ENCODE data around the gene MDH1B. TPM values are rescaled to one million over a fixed set of nuclear protein-coding genes. Genes with fewer than 3 reads are reported as not detected.

The MDH1B gene
- total RNA-seq, 2 experiments from 2014 or later = 0.55 to 0.57 TPM

- DNase-seq = no peak
- ChIA-PET POLR2A (no interaction called here), CTCF (no interaction called here)
- Mint-ChIP-seq H3K9me3 (ENCODE audit: insufficient read depth) (no peaks in the 10 kb centered on the region), H3K4me1 (ENCODE audit: low read depth) (no peaks in the 10 kb centered on the region), H3K36me3 (ENCODE audit: low read depth) (no peaks in the 10 kb centered on the region), H3K27ac (no peak overlapping the region), H3K27me3 (ENCODE audit: low read depth) (peaks cover 3% of the 10 kb centered on the region), H3K4me3 (no peak overlapping the region)
- no peak for ATAC-seq
Observed at GRCh38 chr2:206713746-206714145, 51.4 kb downstream of the MDH1B start.

GRCh38 chr2:206708286-206708685 is 56.8 kb downstream of the MDH1B start:
- no peaks in the 10 kb centered on the region for H3K4me1 Mint-ChIP-seq (ENCODE audit: low read depth)
- DNase-seq (no peak), ATAC-seq (no peak)
- H3K27ac Mint-ChIP-seq = no peak overlapping the region
- POLR2A ChIA-PET = no interaction called here
- H3K4me3 Mint-ChIP-seq = no peak overlapping the region
- H3K27me3 Mint-ChIP-seq (ENCODE audit: low read depth) = peaks cover 4% of the 10 kb centered on the region
- H3K36me3 Mint-ChIP-seq (ENCODE audit: low read depth) = no peaks in the 10 kb centered on the region
- CTCF ChIA-PET = no interaction called here
- H3K9me3 Mint-ChIP-seq (ENCODE audit: insufficient read depth) = no peaks in the 10 kb centered on the region

DNA sequence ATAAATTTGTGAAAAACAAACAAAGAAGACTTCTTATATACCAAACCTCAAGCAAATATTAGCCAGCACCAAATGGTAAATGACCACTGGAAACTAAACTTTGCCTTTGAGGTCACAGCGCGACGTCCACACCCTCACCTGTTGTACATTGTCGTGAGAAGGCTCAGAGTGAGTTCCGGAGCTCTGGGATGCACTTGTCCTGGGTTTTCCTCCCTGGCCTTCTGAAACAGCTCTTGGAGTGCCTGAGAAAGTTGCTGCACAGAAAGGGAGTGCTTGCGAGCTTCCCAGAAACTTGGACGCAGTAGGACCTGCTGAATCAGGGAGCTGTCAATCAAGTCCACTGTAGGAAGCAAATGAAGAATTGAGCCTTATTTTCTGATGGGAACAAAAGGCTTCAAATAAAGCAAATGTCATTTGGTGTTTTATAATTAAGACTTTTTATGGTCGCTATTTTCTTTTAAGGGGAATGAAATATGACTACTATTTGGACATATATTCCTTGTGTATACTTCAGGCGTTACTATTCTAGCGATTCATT is 57.9 kb downstream of the MDH1B start:
- Mint-ChIP-seq H3K36me3 (ENCODE audit: low read depth) (no peaks in the 10 kb centered on the region), H3K4me1 (ENCODE audit: low read depth) (no peaks in the 10 kb centered on the region), H3K27me3 (ENCODE audit: low read depth) (peaks cover 4% of the 10 kb centered on the region), H3K27ac (no peak overlapping the region), H3K9me3 (ENCODE audit: insufficient read depth) (no peaks in the 10 kb centered on the region), H3K4me3 (no peak overlapping the region)
- DNase-seq = no peak
- ChIA-PET CTCF (no interaction called here), POLR2A (no interaction called here)
- no peak for ATAC-seq

- Mint-ChIP-seq H3K4me3 (no peak overlapping the region), H3K36me3 (ENCODE audit: low read depth) (no peaks in the 10 kb centered on the region), H3K4me1 (ENCODE audit: low read depth) (peaks cover 1% of the 10 kb centered on the region), H3K27ac (no peak overlapping the region), H3K27me3 (ENCODE audit: low read depth) (peaks cover 21% of the 10 kb centered on the region), H3K9me3 (ENCODE audit: insufficient read depth) (no peaks in the 10 kb centered on the region)
- no peak for ATAC-seq
- ChIA-PET CTCF (no interaction called here), POLR2A (no interaction called here)
- DNase-seq = no peak
Observed at GRCh38 chr2:206701952-206702605, 63.0 kb downstream of the MDH1B start.

DNA sequence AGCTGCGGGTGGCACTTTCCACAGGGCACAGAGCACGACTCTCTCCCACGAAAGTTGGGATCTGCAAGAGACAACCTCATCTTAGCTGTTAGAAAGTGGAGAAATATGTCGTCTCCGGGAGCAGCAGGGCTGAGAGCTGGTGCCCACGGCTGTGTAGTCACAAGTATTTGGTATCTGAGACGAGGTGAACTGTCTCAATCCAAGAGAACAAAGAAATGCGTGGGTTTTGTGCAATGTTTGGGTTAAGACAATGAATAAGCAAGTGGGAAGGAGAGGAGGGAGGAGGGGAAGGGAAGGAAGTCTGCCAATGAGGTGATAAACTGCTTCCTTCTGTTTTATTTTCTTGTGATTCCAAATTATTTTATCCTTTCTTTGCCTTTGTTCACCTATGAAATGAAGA is 65.0 kb downstream of the MDH1B start:
- H3K27ac Mint-ChIP-seq = no peak overlapping the region
- H3K36me3 Mint-ChIP-seq (ENCODE audit: low read depth) = no peaks in the 10 kb centered on the region
- H3K4me3 Mint-ChIP-seq = no peak overlapping the region
- POLR2A ChIA-PET = no interaction called here
- ATAC-seq = no peak
- CTCF ChIA-PET = interaction anchor here (1.2 kb wide), 1 partner anchor 773 kb away, joined by 3 read pairs; no protein-coding TSS in a partner anchor
- no peak for DNase-seq
- peaks cover 1% of the 10 kb centered on the region for H3K4me1 Mint-ChIP-seq (ENCODE audit: low read depth)
- H3K9me3 Mint-ChIP-seq (ENCODE audit: insufficient read depth) = no peaks in the 10 kb centered on the region
- peaks cover 21% of the 10 kb centered on the region for H3K27me3 Mint-ChIP-seq (ENCODE audit: low read depth)

- Mint-ChIP-seq H3K36me3 (ENCODE audit: low read depth) (no peaks in the 10 kb centered on the region), H3K27me3 (ENCODE audit: low read depth) (peaks cover 19% of the 10 kb centered on the region), H3K4me3 (no peak overlapping the region), H3K9me3 (ENCODE audit: insufficient read depth) (no peaks in the 10 kb centered on the region), H3K4me1 (ENCODE audit: low read depth) (peaks cover 1% of the 10 kb centered on the region), H3K27ac (no peak overlapping the region)
- ChIA-PET POLR2A (no interaction called here), CTCF (interaction anchor here (0.8 to 1.2 kb wide), 3 partner anchors 73 to 775 kb away, joined by 3 read pairs; no protein-coding TSS in a partner anchor)
- ATAC-seq = no peak
- DNase-seq = no peak
Observed at GRCh38 chr2:206698811-206699210, 66.3 kb downstream of the MDH1B start.

DNA sequence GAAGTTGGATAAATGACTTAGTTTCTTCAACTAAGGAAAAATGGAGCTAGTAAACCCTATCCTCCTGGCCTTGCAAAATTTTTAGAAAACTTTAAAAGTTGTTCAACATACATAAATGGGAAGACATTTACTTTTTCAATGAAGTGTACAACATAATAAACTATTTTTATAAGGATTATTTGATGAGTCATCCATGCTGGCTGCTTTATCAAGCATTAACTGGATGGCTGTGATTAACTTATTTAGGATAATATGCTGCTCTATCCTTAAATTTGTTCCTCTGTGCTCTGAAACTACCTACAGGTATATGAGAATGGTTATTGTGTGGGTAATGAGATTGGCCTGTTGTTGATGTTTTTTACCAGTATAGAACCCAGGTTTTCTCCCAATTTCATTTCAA is 68.2 kb downstream of the MDH1B start:
- Mint-ChIP-seq H3K27me3 (ENCODE audit: low read depth) (peaks cover 16% of the 10 kb centered on the region), H3K36me3 (ENCODE audit: low read depth) (no peaks in the 10 kb centered on the region), H3K4me1 (ENCODE audit: low read depth) (peaks cover 1% of the 10 kb centered on the region), H3K27ac (no peak overlapping the region), H3K9me3 (ENCODE audit: insufficient read depth) (no peaks in the 10 kb centered on the region), H3K4me3 (no peak overlapping the region)
- POLR2A ChIA-PET = no interaction called here
- ATAC-seq (no peak), DNase-seq (no peak)
- CTCF ChIA-PET = interaction anchor here (3.1 kb wide), 1 partner anchor 86 kb away, joined by 13 read pairs; no protein-coding TSS in a partner anchor

GRCh38 chr2:206693399-206694137 is 71.6 kb downstream of the MDH1B start:
- no peaks in the 10 kb centered on the region for H3K36me3 Mint-ChIP-seq (ENCODE audit: low read depth)
- ATAC-seq = peak; percentile 55

GRCh38 chr2:206692971-206693370 is 72.2 kb downstream of the MDH1B start:
- CTCF ChIA-PET = no interaction called here
- Mint-ChIP-seq H3K9me3 (ENCODE audit: insufficient read depth) (no peaks in the 10 kb centered on the region), H3K27ac (no peak overlapping the region), H3K4me1 (ENCODE audit: low read depth) (peaks cover 3% of the 10 kb centered on the region), H3K4me3 (no peak overlapping the region), H3K36me3 (ENCODE audit: low read depth) (no peaks in the 10 kb centered on the region), H3K27me3 (ENCODE audit: low read depth) (peaks cover 7% of the 10 kb centered on the region)
- POLR2A ChIA-PET = no interaction called here
- DNase-seq (no peak), ATAC-seq (no peak)

More at GRCh38 chr2:206693399-206694137, 71.6 kb downstream of the MDH1B start:
- H3K27ac Mint-ChIP-seq = no peak overlapping the region
- ChIA-PET POLR2A (no interaction called here), CTCF (interaction anchor here (0.8 to 3.1 kb wide), 3 partner anchors 89 to 781 kb away, joined by 3 to 13 read pairs (median 7); no protein-coding TSS in a partner anchor)
- no peaks in the 10 kb centered on the region for H3K9me3 Mint-ChIP-seq (ENCODE audit: insufficient read depth)
- peaks cover 4% of the 10 kb centered on the region for H3K27me3 Mint-ChIP-seq (ENCODE audit: low read depth)
- DNase-seq = peak; percentile 55
- H3K4me1 Mint-ChIP-seq (ENCODE audit: low read depth) = peaks cover 3% of the 10 kb centered on the region
- H3K4me3 Mint-ChIP-seq = no peak overlapping the region

DNA sequence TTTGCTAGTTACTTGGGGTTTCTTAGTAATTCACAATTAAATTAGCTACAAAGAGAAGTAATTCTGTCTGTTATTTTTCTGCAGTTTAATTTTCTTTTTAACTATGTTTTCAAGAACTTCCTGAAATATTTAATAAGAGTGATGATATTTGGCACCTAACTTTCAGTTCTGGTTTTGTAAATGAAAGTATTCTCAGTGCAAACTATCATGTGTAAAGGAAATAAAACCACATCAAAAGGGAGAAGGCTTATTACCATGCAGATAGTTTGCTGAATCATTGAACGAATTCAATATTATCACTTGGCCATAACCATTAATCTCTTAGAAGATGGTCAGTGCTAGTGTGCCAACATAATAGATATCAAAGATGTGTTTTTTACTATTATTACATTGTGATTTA is 76.1 kb downstream of the MDH1B start:
- H3K9me3 Mint-ChIP-seq (ENCODE audit: insufficient read depth) = no peaks in the 10 kb centered on the region
- H3K4me1 Mint-ChIP-seq (ENCODE audit: low read depth) = peaks cover 3% of the 10 kb centered on the region
- CTCF ChIA-PET = interaction anchor here (1.1 to 1.2 kb wide), 2 partner anchors 93 to 787 kb away, joined by 3 read pairs; no protein-coding TSS in a partner anchor
- peaks cover 5% of the 10 kb centered on the region for H3K27me3 Mint-ChIP-seq (ENCODE audit: low read depth)
- no peak overlapping the region for H3K27ac Mint-ChIP-seq
- ATAC-seq (no peak), DNase-seq (no peak)
- no peak overlapping the region for H3K4me3 Mint-ChIP-seq
- H3K36me3 Mint-ChIP-seq (ENCODE audit: low read depth) = no peaks in the 10 kb centered on the region
- POLR2A ChIA-PET = interaction anchor here (0.6 kb wide), 1 partner anchor 1691 kb away, joined by 4 read pairs; no protein-coding TSS in a partner anchor

DNA sequence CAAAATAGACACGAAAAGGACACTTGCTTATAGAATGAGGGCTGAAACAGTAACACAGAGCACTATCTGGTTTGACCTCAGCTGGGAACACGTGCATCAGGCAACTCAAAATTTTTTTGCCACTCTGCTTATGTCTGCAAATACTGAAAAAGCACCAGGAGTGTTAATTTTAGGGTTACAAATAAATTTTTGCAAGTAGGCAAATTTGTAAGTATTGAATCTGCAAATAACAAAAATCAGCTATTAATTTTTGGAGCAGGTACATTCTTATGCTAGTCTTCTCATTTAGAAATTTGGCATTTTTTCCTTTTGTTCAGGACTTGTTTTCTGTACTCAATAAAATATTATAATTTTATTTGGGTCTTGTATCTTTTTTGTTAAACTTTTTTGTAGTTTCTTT is 76.7 kb downstream of the MDH1B start:
- H3K9me3 Mint-ChIP-seq (ENCODE audit: insufficient read depth) = no peaks in the 10 kb centered on the region
- H3K4me3 Mint-ChIP-seq = no peak overlapping the region
- ChIA-PET CTCF (interaction anchor here (1.0 to 1.1 kb wide), 2 partner anchors 92 to 788 kb away, joined by 3 read pairs; no protein-coding TSS in a partner anchor), POLR2A (interaction anchor here (0.6 kb wide), 1 partner anchor 1691 kb away, joined by 4 read pairs; no protein-coding TSS in a partner anchor)
- H3K27me3 Mint-ChIP-seq (ENCODE audit: low read depth) = peaks cover 5% of the 10 kb centered on the region
- ATAC-seq = no peak
- H3K36me3 Mint-ChIP-seq (ENCODE audit: low read depth) = no peaks in the 10 kb centered on the region
- H3K4me1 Mint-ChIP-seq (ENCODE audit: low read depth) = peaks cover 3% of the 10 kb centered on the region
- no peak for DNase-seq
- no peak overlapping the region for H3K27ac Mint-ChIP-seq

Measured in activated CD8-positive, alpha-beta T cell treated with anti-CD3 and anti-CD28 coated beads, Interleukin-2, amount 10 ng/mL, durations not matched to agents 7 days and 5 days (primary cell).